IMR-90 (cell line): ENCODE results near the gene POR. TPM values are rescaled to one million over a fixed set of nuclear protein-coding genes. Genes with fewer than 3 reads are reported as not detected.
A peak's percentile ranks its signal among the peaks of the same experiment; 100 is the strongest.

Source experiments
- ATAC-seq: fragments of 200-7000 bp; cut with Tn5 transposase; 2 replicates; pipeline ENCODE4 v1.9.1; 2020; ENCODE audit warnings: low read depth, mild to moderate bottlenecking, moderate library complexity
- BruUV-seq: library from RNA; stranded (reverse); fragments of 400-500 nt; replicated peaks from 2 replicates; lab custom pipeline; 2021; lab: Mats Ljungman, UMichigan
- CTCF ChIA-PET: fragments of 300-600 bp; formaldehyde crosslinking; extraction: SDS; loops from one replicate; lab custom pipeline; 2021; ENCODE audit warnings: antibody characterized with exemption; lab: Yijun Ruan, JAX
- POLR2A ChIA-PET: fragments of 300-600 bp; sonication (Branson Sonifier 250); formaldehyde crosslinking; loops from one replicate; lab custom pipeline; 2022; ENCODE audit warnings: antibody characterized with exemption; ENCODE audit not compliant: unreplicated experiment; lab: Charles Lee
- DNase-seq: peaks from one replicate; pipeline ENCODE4 v3.0.0; 2013
- H2AFZ ChIP-seq: replicated peaks from 2 replicates; pipeline ENCODE3; 2013; ENCODE audit warnings: low read length, mild to moderate bottlenecking; ENCODE audit not compliant: poor library complexity
- H2AK5ac ChIP-seq: 2 replicates; pipeline ENCODE4 v1.6.1; 2013; ENCODE audit warnings: low read depth, low read length, inconsistent platforms
- H2AK9ac ChIP-seq: replicated peaks from 2 replicates; pipeline ENCODE3; 2013; ENCODE audit warnings: mild to moderate bottlenecking, low read depth, low read length, moderate library complexity; ENCODE audit not compliant: poor library complexity
- H2BK120ac ChIP-seq: 2 replicates; pipeline ENCODE4 v1.6.1; 2013; ENCODE audit warnings: low read depth, low read length, inconsistent platforms
- H2BK15ac ChIP-seq: 3 replicates; pipeline ENCODE4 v1.6.1; 2013; ENCODE audit warnings: low read depth, low read length, inconsistent platforms
- H2BK20ac ChIP-seq: 2 replicates; pipeline ENCODE4 v1.6.1; 2013; ENCODE audit warnings: low read depth, mild to moderate bottlenecking, inconsistent platforms, low read length, moderate library complexity
- H2BK5ac ChIP-seq: 2 replicates; pipeline ENCODE4 v1.6.1; 2013; ENCODE audit warnings: mild to moderate bottlenecking, low read depth, low read length, inconsistent platforms; ENCODE audit not compliant: poor library complexity, severe bottlenecking
- H3K14ac ChIP-seq: replicated peaks from 2 replicates; pipeline ENCODE4 v1.6.1; 2013; ENCODE audit warnings: low read depth, low read length, inconsistent platforms
- H3K18ac ChIP-seq: 2 replicates; pipeline ENCODE4 v1.6.1; 2013; ENCODE audit warnings: low read depth, low read length, control low read depth
- H3K23ac ChIP-seq: 2 replicates; pipeline ENCODE4 v1.6.1; 2013; ENCODE audit warnings: low read depth, low read length, inconsistent platforms
- H3K27ac ChIP-seq: 2 replicates; pipeline ENCODE4 v1.5.1; 2013; ENCODE audit warnings: mild to moderate bottlenecking, control low read depth, low read length; ENCODE audit not compliant: insufficient read depth
- H3K27me3 ChIP-seq: 2 replicates; pipeline ENCODE4 v1.6.1; 2013; ENCODE audit warnings: low read length; ENCODE audit not compliant: control insufficient read depth, insufficient read depth
- H3K36me3 ChIP-seq: 2 replicates; pipeline ENCODE4 v1.6.1; 2013; ENCODE audit warnings: low read length, mixed read lengths; ENCODE audit not compliant: control insufficient read depth, insufficient read depth
- H3K4ac ChIP-seq: 2 replicates; pipeline ENCODE4 v1.6.1; 2013; ENCODE audit warnings: low read depth, low read length, inconsistent platforms
- H3K4me1 ChIP-seq: 2 replicates; pipeline ENCODE4 v1.6.1; 2013; ENCODE audit warnings: low read length, mixed read lengths; ENCODE audit not compliant: control insufficient read depth, insufficient read depth
- H3K4me2 ChIP-seq: 2 replicates; pipeline ENCODE4 v1.6.1; 2013; ENCODE audit warnings: low read depth, mild to moderate bottlenecking, control low read depth, low read length, moderate library complexity
- H3K4me3 ChIP-seq: 2 replicates; pipeline ENCODE4 v1.5.1; 2013; ENCODE audit warnings: low read depth, mild to moderate bottlenecking, control low read depth, low read length, moderate library complexity; ENCODE audit not compliant: insufficient read depth
- H3K56ac ChIP-seq: 2 replicates; pipeline ENCODE4 v1.6.1; 2013; ENCODE audit warnings: low read length, inconsistent platforms; ENCODE audit not compliant: insufficient read depth; ENCODE audit errors: extremely low read depth
- H3K79me1 ChIP-seq, 2 experiments: 2 replicates each; pipeline ENCODE4 v1.6.1; 2013; ENCODE audit warnings: low read length in 2 of 2, inconsistent platforms in 1 of 2, low read depth in 1 of 2
- H3K9ac ChIP-seq: 2 replicates; pipeline ENCODE4 v1.6.1; 2013; ENCODE audit warnings: low read depth, low read length, control low read depth
- H3K9me1 ChIP-seq: 2 replicates; pipeline ENCODE4 v1.6.1; 2013; ENCODE audit warnings: low read length, inconsistent platforms; ENCODE audit not compliant: insufficient read depth
- H3K9me3 ChIP-seq: 2 replicates; pipeline ENCODE4 v1.6.1; 2013; ENCODE audit warnings: low read length; ENCODE audit not compliant: control insufficient read depth, insufficient read depth
- H4K20me1 ChIP-seq: 2 replicates; pipeline ENCODE4 v1.6.1; 2013; ENCODE audit warnings: low read length, inconsistent platforms; ENCODE audit not compliant: insufficient read depth
- H4K5ac ChIP-seq: 2 replicates; pipeline ENCODE4 v1.6.1; 2013; ENCODE audit warnings: mild to moderate bottlenecking, low read depth, low read length, control low read depth
- H4K8ac ChIP-seq, 2 experiments: 2 replicates each; pipeline ENCODE4 v1.6.1; 2013; ENCODE audit warnings: low read depth in 2 of 2, low read length in 2 of 2, control low read depth in 1 of 2, inconsistent platforms in 1 of 2
- H4K91ac ChIP-seq: 2 replicates; pipeline ENCODE4 v1.6.1; 2013; ENCODE audit warnings: low read depth, low read length, inconsistent platforms; ENCODE audit not compliant: insufficient read depth
- BHLHE40 ChIP-seq: fragments of 150-350 bp; IDR thresholded peaks from 2 replicates; pipeline ENCODE4 v1.6.1; 2016; ENCODE audit warnings: mild to moderate bottlenecking, low read depth, low read length
- CHD1 ChIP-seq: IDR thresholded peaks from 2 replicates; pipeline ENCODE4 v1.6.1; 2012; ENCODE audit warnings: low read depth, low read length, improper control_type of control experiment
- ELK1 ChIP-seq: fragments of 150-350 bp; IDR thresholded peaks from 2 replicates; pipeline ENCODE4 v1.6.1; 2016; ENCODE audit warnings: low read depth, mild to moderate bottlenecking, low read length, moderate library complexity, borderline replicate concordance
- MXI1 ChIP-seq: IDR thresholded peaks from 2 replicates; pipeline ENCODE4 v1.6.1; 2012; ENCODE audit warnings: low read depth, mild to moderate bottlenecking, low read length, moderate library complexity, borderline replicate concordance
- NFE2L2 ChIP-seq: fragments of 150-350 bp; IDR thresholded peaks from 2 replicates; pipeline ENCODE4 v1.6.1; 2016; ENCODE audit warnings: low read depth, mild to moderate bottlenecking, low read length
- RCOR1 ChIP-seq: IDR thresholded peaks from 2 replicates; pipeline ENCODE4 v1.6.1; 2012; ENCODE audit warnings: mild to moderate bottlenecking, low read length, improper control_type of control experiment; ENCODE audit not compliant: insufficient replicate concordance
- RFX5 ChIP-seq: IDR thresholded peaks from 2 replicates; pipeline ENCODE4 v1.8.0; 2012; ENCODE audit warnings: low read depth, mild to moderate bottlenecking, low read length, moderate library complexity
- USF2 ChIP-seq: fragments of 150-350 bp; IDR thresholded peaks from 2 replicates; pipeline ENCODE4 v1.6.1; 2017; ENCODE audit warnings: mild to moderate bottlenecking, antibody characterized with exemption, low read length, low read depth
- WGBS, 2 experiments: methylation state at CpG; one replicate each; pipeline versions ENCODE4 v1.1.5 to v1.1.7; 2013; ENCODE audit warnings: missing lambda C conversion rate in 2 of 2; ENCODE audit not compliant: insufficient read length in 1 of 2; ENCODE audit errors: extremely low coverage in 2 of 2; 5-methylcytosine and 5-hydroxymethylcytosine counted together
- dilution Hi-C: fragments of 300-500 bp; cut with HindIII; formaldehyde crosslinking; loops from one replicate; pipeline ENCODE4 v1.14.3; 2018; ENCODE audit warnings: low sequenced_read_pairs; ENCODE audit not compliant: unreplicated experiment
- in situ Hi-C: fragments of 300-500 bp; cut with MboI; formaldehyde crosslinking; loops from 3 replicates; pipeline ENCODE4 v1.14.3; 2019; ENCODE audit warnings: low sequenced_read_pairs, inconsistent platforms, mixed read lengths
- intact Hi-C: fragments of 100-400 bp; cut with micrococcal nuclease; formaldehyde crosslinking; loops from 2 replicates; pipeline ENCODE4 v1.10.0; 2022
- polyA plus RNA-seq, 3 experiments: library from polyadenylated mRNA; depleted of rRNA; stranded (reverse); fragments of >200 nt; gene quantifications; 2 replicates each; pipeline ENCODE4 v1.2.3, GENCODE V29; 2012; ENCODE audit warnings: low replicate concordance in 1 of 3
- total RNA-seq: library from RNA; depleted of rRNA; stranded (reverse); fragments of >200 nt; gene quantifications from 2 replicates; pipeline ENCODE4 v1.2.3, GENCODE V29; 2012

Gene POR
- total and polyA plus RNA-seq, 2 of the 4 experiments (the other 2 are of a cell fraction), result 25.5 to 42.2 TPM

GRCh38 chr7:76011442-76011861, 96.5 kb downstream of the POR start (continued):
- no peak; the same call in 1 of the 2 replicates for TF ChIP-seq MXI1

- Histone ChIP-seq H3K18ac (no peak overlapping the region), H2BK15ac (no peak overlapping the region), H3K9me3 (no peaks in the 10 kb centered on the region), H3K36me3 (peaks cover 4% of the 10 kb centered on the region), H3K4me2 (no peak overlapping the region), H2BK5ac (no peak overlapping the region), H3K23ac (no peak overlapping the region), H2AK9ac (no peak overlapping the region), H2BK120ac (no peak overlapping the region), H3K79me1 (no peaks in the 10 kb centered on the region), H3K9me1 (peaks cover 7% of the 10 kb centered on the region; the same call in 1 of the 2 replicates), H3K14ac (no peak overlapping the region), H4K20me1 (0 out of 2 replicates have a peak, but pooled peaks cover 8% of the 10 kb centered on the region), H2BK20ac (no peak overlapping the region), H3K4ac (no peak overlapping the region), H3K27ac (no peak overlapping the region), H3K4me1 (peaks cover 4% of the 10 kb centered on the region; the same call in 1 of the 2 replicates), H4K5ac (no peak overlapping the region), H3K9ac (no peak overlapping the region), H4K8ac (no peak overlapping the region), H3K27me3 (no peaks in the 10 kb centered on the region), H2AFZ (no peak overlapping the region), H4K91ac (no peak overlapping the region), H2AK5ac (no peak overlapping the region), H3K4me3 (no peak overlapping the region), H3K56ac (no peak overlapping the region)
- BruUV-seq, result no TSS peak
- TF ChIP-seq NFE2L2 (no peak), ELK1 (no peak), RCOR1 (no peak), MXI1 (no peak), RFX5 (no peak), BHLHE40 (no peak), CHD1 (no peak), USF2 (no peak)
- intact Hi-C loops (loop anchor here (10.0 kb wide), 1 partner anchor 102 kb away; the partner anchor contains the start of gene POR), dilution Hi-C loops (no loop called here), in situ Hi-C loops (loop anchor here (5.0 kb wide), 1 partner anchor 149 kb away; no protein-coding TSS in a partner anchor)
- ChIA-PET CTCF (no interaction called here), POLR2A (no interaction called here)
- DNase-seq (peak; percentile 41), ATAC-seq (no peak)
- no CpG with 5 or more reads among the region's 13 CpGs for WGBS, 2 experiments
Observed at GRCh38 chr7:76016191-76016947, 101.4 kb downstream of the POR start.
